ENCODE data around the gene CYBRD1.
"Not testable (repeated sequence)": the region's sequence is repeated elsewhere in the genome, so short reads cannot be mapped to it uniquely, and the experiment has no call there.

CYBRD1 gene

GRCh38 chr2:171522052-171522787 is at the start of gene CYBRD1:
Gene CYBRD1, plus strand, starts transcription at chr2:171522474. Its CDS starts 72 bp downstream, at chr2:171522546.
- DNase-seq (ENCODE audit: low spot score), result peak; percentile 46

DNA sequence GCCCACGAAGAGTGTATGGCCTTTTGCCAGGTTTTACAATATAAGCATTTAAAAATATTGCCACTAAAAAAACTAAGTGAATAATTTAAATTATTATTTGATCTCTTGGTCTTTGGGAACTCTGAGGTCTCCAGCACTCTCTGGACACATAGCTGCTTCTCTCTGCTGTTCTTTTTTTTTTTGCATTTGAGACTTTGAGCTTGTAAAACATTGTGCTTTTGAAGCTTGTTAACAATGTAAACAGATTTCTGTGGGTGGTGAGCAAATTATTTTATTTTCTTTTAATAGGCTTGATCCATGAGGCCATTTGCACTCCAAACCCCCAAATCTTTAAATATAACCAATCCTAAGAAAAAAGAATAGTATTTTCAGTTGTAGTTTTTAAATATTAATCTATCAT is 46.3 kb upstream of the CYBRD1 start:
- no peak for DNase-seq (ENCODE audit: low spot score)

DNA sequence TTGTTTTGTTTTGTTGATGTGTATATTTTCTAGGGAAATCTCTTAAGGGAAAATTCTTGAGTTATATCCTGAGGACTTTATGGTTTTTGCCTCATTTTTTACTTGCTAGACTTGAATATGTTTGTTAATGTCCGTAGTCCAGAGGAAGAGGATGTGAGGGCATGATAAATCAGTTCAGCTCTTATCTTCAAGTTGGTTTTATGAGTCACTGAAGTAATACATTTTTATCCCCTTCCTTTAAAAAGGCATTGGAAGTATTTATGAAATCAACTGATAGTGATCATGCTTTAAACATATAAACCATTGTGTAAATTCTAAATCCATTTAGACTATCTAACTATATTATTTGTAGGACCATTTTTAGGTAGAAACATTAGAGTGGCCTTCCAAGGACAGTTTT is 43.9 kb upstream of the CYBRD1 start:
- DNase-seq (ENCODE audit: low spot score), result no peak

DNA sequence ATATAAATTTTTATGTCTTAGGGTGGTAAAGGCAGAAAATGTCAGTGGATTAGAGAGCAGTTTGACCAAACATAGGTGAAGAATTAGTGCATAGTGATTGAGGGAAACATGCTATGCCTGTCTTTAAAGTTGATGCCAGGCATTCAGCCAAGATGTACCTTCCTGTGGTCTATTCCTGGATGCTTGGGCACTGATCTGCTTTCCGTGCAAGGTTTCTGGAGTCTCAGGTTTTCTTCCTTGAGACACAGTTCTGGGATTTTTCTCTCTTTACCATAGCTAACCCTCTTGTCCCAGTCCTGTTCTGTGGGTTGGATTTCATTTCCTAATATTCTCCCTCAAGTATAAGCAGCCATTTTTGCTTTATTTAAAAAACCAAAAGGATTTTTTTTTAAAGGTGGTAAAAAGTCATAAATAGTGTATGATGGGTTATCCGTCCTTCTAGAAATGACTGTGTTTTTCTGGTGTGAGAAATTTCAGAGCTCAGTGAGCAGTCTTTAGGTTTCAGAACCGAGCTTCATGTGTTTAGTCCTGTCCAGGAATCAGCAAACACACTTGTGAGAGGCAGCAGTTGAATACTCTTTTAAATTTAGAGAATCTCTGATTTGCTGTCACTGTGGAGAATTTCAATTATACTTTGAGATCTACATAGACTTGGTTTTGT is 43.0 kb upstream of the CYBRD1 start:
- DNase-seq (ENCODE audit: low spot score), result no peak

GRCh38 chr2:171480908-171481307 is 41.4 kb upstream of the CYBRD1 start:
- no peak for DNase-seq (ENCODE audit: low spot score)

- no peak for DNase-seq (ENCODE audit: low spot score)
These were observed 40.0 kb upstream of the CYBRD1 start for GRCh38 chr2:171482308-171482707.

DNA sequence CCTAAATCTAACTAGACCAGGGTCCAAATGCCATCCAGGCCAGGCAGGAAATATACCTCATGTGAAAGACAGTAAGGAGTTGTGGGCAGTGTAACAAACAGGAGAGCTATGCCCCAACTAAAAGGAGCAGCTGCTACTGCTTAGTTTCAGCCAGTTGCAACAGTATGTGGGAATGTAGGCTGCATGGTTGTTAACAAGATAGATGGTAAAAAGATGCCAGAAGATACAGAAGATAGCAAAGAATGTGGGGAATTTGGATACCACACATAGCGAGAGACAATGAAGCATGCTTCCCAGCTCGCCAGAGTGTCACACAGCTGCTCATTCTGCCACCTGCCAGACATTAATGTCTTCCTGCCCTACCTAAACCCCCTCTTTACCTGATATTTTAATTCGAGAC is 39.4 kb upstream of the CYBRD1 start:
- no peak for DNase-seq (ENCODE audit: low spot score)

GRCh38 chr2:171483793-171484192 is 38.5 kb upstream of the CYBRD1 start:
- no peak for DNase-seq (ENCODE audit: low spot score)

DNA sequence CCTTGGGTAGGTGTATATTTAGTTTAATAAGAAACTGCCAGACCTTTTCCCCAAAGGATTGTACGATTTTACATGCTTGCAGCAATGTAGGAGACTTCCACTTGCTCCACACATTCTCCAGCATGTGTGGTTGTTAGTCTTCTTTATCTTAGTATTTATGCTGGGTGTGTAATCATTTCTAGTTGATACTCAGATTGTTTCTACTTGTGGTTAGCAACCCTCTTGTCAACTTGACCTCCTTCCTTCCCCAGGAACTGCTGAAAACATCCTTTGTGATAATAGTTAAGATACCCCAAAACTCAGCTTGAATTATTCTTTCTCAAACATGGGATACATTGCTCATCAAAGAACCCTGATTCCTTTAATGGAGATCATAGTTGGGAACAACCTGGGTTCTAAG is 37.2 kb upstream of the CYBRD1 start:
- no peak for DNase-seq (ENCODE audit: low spot score)

GRCh38 chr2:171487201-171487600 is 35.1 kb upstream of the CYBRD1 start:
- DNase-seq (ENCODE audit: low spot score), result no peak

DNA sequence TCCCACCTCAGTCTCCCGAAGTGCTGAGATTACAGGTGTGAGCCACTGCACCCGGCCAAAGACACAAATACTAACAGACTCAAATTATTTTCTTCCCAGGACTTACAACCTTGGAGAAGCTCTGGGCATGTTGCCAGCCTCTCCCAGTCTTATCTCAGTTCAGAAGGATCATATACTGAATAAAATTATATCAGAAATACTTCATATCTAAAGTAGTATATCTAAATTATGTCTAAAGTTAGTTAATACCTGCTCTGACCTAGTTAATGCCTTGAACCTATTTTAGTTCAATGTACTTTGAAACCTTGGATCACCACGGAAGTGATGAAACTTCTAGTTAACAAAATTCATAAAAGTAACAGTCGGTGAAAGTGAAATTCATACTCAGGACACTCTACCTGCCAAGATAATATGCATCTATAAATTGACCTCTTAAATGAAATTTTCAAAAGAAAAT is 34.4 kb upstream of the CYBRD1 start:
- no peak for DNase-seq (ENCODE audit: low spot score)

GRCh38 chr2:171490577-171490976 is 31.7 kb upstream of the CYBRD1 start:
- no peak for DNase-seq (ENCODE audit: low spot score)

DNA sequence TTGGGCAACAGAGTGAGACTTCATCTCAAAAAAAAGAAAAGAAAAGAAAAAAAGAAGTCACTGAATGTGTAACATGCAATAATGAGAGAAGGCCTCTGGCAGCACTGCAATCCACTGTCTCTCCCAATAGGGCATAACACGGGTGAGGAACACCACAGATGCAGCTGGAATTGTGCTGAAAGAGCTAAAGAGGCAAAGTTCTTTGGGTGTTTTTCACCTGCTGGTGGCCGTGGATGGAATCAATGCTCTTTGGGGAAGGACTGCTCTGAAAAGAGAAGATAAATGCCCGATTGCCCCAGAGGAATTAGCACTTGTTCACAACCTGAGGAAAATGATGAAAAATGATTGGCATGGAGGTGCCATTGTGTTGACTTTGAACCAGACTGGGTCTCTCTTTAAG is 31.0 kb upstream of the CYBRD1 start:
- no peak for DNase-seq (ENCODE audit: low spot score)

DNA sequence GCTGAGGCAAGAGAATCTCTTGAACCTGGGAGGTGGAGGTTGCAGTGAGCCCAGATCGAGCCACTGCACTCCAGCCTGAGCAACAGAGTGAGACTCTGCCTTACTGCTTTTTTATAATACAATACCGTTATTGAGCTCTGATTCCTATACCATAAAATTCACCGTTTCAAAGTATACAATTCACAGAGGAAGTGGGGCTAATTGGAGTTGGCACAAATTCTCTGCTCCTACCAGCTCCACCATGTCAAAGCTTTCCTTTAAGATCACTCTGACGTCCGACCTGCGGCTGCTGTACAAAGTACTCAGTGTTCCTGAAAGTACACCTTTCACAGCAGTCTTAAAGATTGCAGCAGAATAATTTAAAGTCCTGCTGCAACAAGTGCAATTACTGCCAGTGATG is 29.6 kb upstream of the CYBRD1 start:
- DNase-seq (ENCODE audit: low spot score), result no peak

DNA sequence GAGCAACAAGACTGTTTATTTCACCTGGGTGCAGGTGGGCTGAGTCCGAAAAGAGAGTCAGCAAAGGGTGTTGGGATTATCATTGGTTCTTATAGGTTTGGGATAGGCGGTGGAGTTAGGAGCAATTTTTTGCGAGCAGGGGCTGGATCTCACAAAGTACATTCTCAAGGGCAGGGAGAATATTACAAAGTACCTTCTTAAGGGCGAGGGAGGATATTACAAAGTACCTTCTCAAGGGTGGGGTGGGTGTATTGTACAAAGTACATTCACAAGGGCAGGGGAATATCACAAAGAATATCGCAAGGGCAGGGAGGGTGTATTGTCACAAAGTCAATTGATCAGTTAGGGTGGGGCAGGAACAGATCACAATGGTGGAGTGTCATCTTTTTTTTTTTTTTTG is 24.6 kb upstream of the CYBRD1 start:
- not testable (repeated sequence) for DNase-seq (ENCODE audit: low spot score)

GRCh38 chr2:171505374-171505773 is 16.9 kb upstream of the CYBRD1 start:
- DNase-seq (ENCODE audit: low spot score), result no peak

DNA sequence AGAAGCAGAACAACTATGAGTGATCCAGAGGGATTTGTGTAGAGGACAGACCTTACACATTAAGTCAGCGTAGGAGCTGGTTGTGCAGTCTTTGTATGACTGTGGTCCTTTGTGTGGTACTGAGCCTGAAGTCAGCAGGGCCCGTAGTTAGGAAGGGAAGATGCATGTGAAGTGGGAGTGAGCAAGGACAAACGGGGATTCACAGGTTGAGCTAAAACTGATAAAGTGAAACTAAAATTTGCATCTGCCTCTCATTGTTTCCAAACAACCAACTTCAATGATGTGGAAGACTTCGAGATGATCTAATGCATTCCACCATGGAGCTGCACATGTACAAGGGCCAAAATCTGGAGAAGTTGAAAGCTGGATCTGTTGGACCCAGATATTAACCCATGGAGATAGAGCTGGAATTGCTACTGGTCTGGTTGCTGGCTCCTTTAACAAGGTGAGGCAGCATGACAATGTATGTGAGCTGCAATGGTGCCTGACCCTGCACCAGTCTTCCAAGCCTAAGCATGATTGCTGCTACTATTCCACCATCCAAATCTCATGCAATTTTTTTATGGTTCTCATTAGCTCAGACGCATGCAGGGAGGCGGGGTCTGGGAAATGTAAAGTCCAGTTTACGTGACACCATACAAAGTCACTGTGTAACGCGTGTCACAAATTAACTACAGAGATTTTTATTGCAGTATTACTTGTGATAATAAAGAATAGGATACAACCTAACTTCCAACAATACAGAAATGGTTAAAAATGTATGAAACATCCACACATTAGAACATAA is 12.1 kb upstream of the CYBRD1 start:
- no peak for DNase-seq (ENCODE audit: low spot score)

DNA sequence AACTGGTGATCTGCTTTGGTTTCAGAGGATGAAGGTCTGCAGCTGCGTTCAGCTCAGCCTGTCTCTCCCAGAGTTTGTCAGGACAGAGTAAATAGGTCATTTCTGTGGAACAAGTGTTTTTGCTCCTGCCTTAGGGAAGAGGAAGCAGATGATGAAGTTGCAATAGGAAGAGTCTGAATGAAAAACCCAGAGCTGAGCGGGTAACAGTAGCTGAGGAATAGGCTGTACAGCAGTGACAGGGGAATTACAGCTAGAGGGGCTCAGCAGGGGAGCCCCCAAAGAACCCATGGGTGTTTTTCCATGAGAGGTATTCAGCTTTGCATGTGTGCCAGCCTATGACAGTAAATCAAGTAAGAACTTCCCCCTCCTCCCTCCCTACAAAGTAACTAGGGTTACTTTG is 10.3 kb upstream of the CYBRD1 start:
- DNase-seq (ENCODE audit: low spot score), result no peak

DNA sequence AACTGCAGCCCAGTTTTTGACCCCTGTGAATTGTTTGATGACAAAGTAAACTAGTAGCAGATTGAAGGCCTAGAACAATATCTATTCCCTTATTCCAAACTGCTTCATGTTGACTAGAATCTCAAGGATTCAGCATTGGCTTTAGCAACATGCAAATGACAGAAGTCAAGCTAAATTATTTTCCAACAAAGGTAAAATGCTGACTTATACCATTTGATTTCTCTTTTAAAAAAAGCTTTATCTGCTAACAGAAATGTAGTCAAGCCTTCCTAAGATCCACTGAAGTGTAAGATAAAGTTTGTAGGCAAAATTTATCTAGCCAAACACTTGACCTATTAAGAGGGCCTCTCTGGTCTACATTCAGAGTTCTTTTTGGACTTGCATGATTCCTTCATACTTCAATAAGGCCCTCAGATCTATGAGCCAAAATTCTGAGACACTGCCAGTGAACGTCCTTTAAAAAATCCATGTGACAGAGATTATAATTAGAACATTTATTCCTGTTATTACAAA is 9.5 kb upstream of the CYBRD1 start:
- no peak for DNase-seq (ENCODE audit: low spot score)

DNA sequence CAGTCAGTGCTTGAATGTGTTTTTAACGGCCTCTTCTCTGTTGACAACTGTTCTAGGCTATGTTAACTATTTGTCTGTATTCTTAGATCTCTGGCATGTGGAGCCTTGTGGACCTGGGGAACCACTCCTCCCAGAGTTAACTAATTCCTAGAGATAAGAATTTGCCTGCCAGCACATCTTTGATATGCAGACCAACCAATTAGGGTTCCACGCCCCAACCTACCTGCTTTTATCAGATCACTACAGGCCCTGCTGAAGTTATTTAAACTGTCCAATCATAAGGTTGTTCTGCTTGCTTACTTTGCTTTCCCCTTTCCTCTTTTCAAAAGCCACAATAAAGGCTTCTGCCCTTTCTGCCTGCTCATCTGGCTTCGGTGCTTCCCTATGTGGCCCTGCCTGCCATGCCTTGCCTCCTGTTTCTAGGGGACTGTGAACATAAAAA is 8.5 kb upstream of the CYBRD1 start:
- DNase-seq (ENCODE audit: low spot score), result no peak

- DNase-seq (ENCODE audit: low spot score), result no peak
These were observed 7.2 kb upstream of the CYBRD1 start for GRCh38 chr2:171514908-171515582.

- DNase-seq (ENCODE audit: low spot score), result no peak
These were observed 6.5 kb upstream of the CYBRD1 start for GRCh38 chr2:171515672-171516298.

Data from HuH-7 (cell line).